Hepatocyte (in vitro differentiated cells): ENCODE data around the gene HTR3D. TPM values are rescaled to one million over a fixed set of nuclear protein-coding genes. Genes with fewer than 3 reads are reported as not detected.

Source experiments
- DNase-seq: peaks from one replicate; pipeline ENCODE4 v3.0.0-alpha.2; 2016; ENCODE audit warnings: low spot score
- H2AFZ ChIP-seq: fragments of 200-600 bp; sonication (generic); 2 replicates; pipeline ENCODE4 v1.6.0; 2016; ENCODE audit warnings: antibody characterized with exemption, mild to moderate bottlenecking
- H3K27ac ChIP-seq: fragments of 200-600 bp; sonication (generic); 2 replicates; pipeline ENCODE4 v1.5.1; 2016; ENCODE audit warnings: mild to moderate bottlenecking
- H3K27me3 ChIP-seq: fragments of 200-600 bp; sonication (generic); 2 replicates; pipeline ENCODE4 v1.6.1; 2016
- H3K36me3 ChIP-seq: fragments of 200-600 bp; sonication (generic); replicated peaks from 2 replicates; pipeline ENCODE4 v1.5.1; 2016; ENCODE audit warnings: low read depth; ENCODE audit not compliant: insufficient read depth
- H3K4me1 ChIP-seq: fragments of 200-600 bp; sonication (generic); 2 replicates; pipeline ENCODE4 v1.5.1; 2016; ENCODE audit warnings: mild to moderate bottlenecking, moderate library complexity; ENCODE audit not compliant: insufficient read depth
- H3K4me2 ChIP-seq: fragments of 200-600 bp; sonication (generic); 2 replicates; pipeline ENCODE4 v1.6.0; 2016
- H3K4me3 ChIP-seq: fragments of 200-600 bp; sonication (generic); 2 replicates; pipeline ENCODE4 v1.5.1; 2016; ENCODE audit warnings: mild to moderate bottlenecking
- H3K79me2 ChIP-seq: fragments of 200-600 bp; sonication (generic); 2 replicates; pipeline ENCODE4 v1.6.0; 2017; ENCODE audit warnings: mild to moderate bottlenecking
- H3K9me2 ChIP-seq: fragments of 200-600 bp; sonication (generic); replicated peaks from 2 replicates; pipeline ENCODE4 v1.6.0; 2017; ENCODE audit warnings: mild to moderate bottlenecking; ENCODE audit not compliant: insufficient read depth
- H3K9me3 ChIP-seq: fragments of 200-600 bp; sonication (generic); 2 replicates; pipeline ENCODE4 v1.5.1; 2016; ENCODE audit warnings: low read depth, mild to moderate bottlenecking
- H4K20me1 ChIP-seq: fragments of 200-600 bp; sonication (generic); 2 replicates; pipeline ENCODE4 v1.6.0; 2016; ENCODE audit warnings: mild to moderate bottlenecking; ENCODE audit not compliant: insufficient read depth, poor library complexity, severe bottlenecking
- CTCF ChIP-seq: fragments of 200-600 bp; sonication (generic); IDR thresholded peaks from 2 replicates; pipeline ENCODE4 v1.5.1; 2016; ENCODE audit warnings: antibody characterized with exemption, mild to moderate bottlenecking; ENCODE audit not compliant: poor library complexity
- EZH2 ChIP-seq: fragments of 200-600 bp; sonication (generic); IDR thresholded peaks from 2 replicates; pipeline ENCODE4 v1.6.1; 2016; ENCODE audit warnings: antibody characterized with exemption, mild to moderate bottlenecking, borderline replicate concordance
- EZH2phosphoT487 ChIP-seq: fragments of 200-600 bp; sonication (generic); IDR thresholded peaks from one replicate; pipeline ENCODE4 v1.6.1; 2018; ENCODE audit warnings: antibody characterized with exemption, mild to moderate bottlenecking, low read depth, moderate library complexity; ENCODE audit not compliant: unreplicated experiment, severe bottlenecking
- WGBS: methylation state at CpG from one replicate; pipeline ENCODE4 v1.1.6; 2016; ENCODE audit warnings: low lambda C conversion rate; ENCODE audit errors: missing lambda C conversion rate; 5-methylcytosine and 5-hydroxymethylcytosine counted together
- polyA plus RNA-seq: library from polyadenylated mRNA; unstranded; fragments of >200 nt; fragmentation: Nextera tagmentation; extraction: Ambion mirVana; gene quantifications from 2 replicates; pipeline ENCODE4 v1.2.1, GENCODE V29; 2016
- total RNA-seq: library from RNA; depleted of rRNA; stranded (reverse); fragments of >200 nt; gene quantifications from 2 replicates; pipeline ENCODE4 v1.2.3, GENCODE V29; 2014

Gene HTR3D
- total and polyA plus RNA-seq, 2 experiments from 2014 or later: not detected

GRCh38 chr3:184059424-184059823 is 27.9 kb downstream of the HTR3D start:
- Histone ChIP-seq H3K9me2 (no peaks in the 10 kb centered on the region), H3K27me3 (no peaks in the 10 kb centered on the region), H3K27ac (no peak overlapping the region), H4K20me1 (no peaks in the 10 kb centered on the region), H3K4me2 (no peak overlapping the region), H2AFZ (no peak overlapping the region), H3K4me1 (no peaks in the 10 kb centered on the region), H3K79me2 (no peaks in the 10 kb centered on the region), H3K9me3 (no peaks in the 10 kb centered on the region), H3K4me3 (no peak overlapping the region), H3K36me3 (no peaks in the 10 kb centered on the region)
- DNase-seq: no peak
- no peak for TF ChIP-seq CTCF
- TF ChIP-seq EZH2phosphoT487: no peak
- TF ChIP-seq EZH2: no peak
- WGBS: 75% methylated on average over 7 of the region's 7 CpGs

- no peak overlapping the region for H3K4me3 ChIP-seq
- H3K79me2 ChIP-seq: no peaks in the 10 kb centered on the region
- no peaks in the 10 kb centered on the region for H3K9me3 ChIP-seq
- no peaks in the 10 kb centered on the region for H3K27me3 ChIP-seq
- H3K4me1 ChIP-seq: no peaks in the 10 kb centered on the region
- no peak overlapping the region for H3K4me2 ChIP-seq
- H3K27ac ChIP-seq: no peak overlapping the region
- TF ChIP-seq EZH2phosphoT487 (no peak), CTCF (no peak), EZH2 (no peak)
- no peaks in the 10 kb centered on the region for H4K20me1 ChIP-seq
- DNase-seq: no peak
- H3K36me3 ChIP-seq: no peaks in the 10 kb centered on the region
- H3K9me2 ChIP-seq: no peaks in the 10 kb centered on the region
- no peak overlapping the region for H2AFZ ChIP-seq
These were observed 31.1 kb downstream of the HTR3D start for GRCh38 chr3:184062637-184063036.

GRCh38 chr3:184066211-184066610 is 34.7 kb downstream of the HTR3D start:
- H3K4me2 ChIP-seq: no peak overlapping the region
- TF ChIP-seq EZH2 (no peak), EZH2phosphoT487 (no peak), CTCF (no peak)
- no peak overlapping the region for H2AFZ ChIP-seq
- no peak for DNase-seq
- H3K4me3 ChIP-seq: no peak overlapping the region
- no peaks in the 10 kb centered on the region for H3K4me1 ChIP-seq
- H3K36me3 ChIP-seq: no peaks in the 10 kb centered on the region
- no peak overlapping the region for H3K27ac ChIP-seq
- H3K9me3 ChIP-seq: no peaks in the 10 kb centered on the region
- no peaks in the 10 kb centered on the region for H4K20me1 ChIP-seq
- 89% methylated on average over 2 of the region's 2 CpGs for WGBS
- H3K79me2 ChIP-seq: no peaks in the 10 kb centered on the region
- no peaks in the 10 kb centered on the region for H3K9me2 ChIP-seq
- no peaks in the 10 kb centered on the region for H3K27me3 ChIP-seq

- Histone ChIP-seq H2AFZ (no peak overlapping the region), H3K79me2 (no peaks in the 10 kb centered on the region), H3K4me3 (no peak overlapping the region), H3K27ac (no peak overlapping the region), H3K4me1 (no peaks in the 10 kb centered on the region), H3K36me3 (no peaks in the 10 kb centered on the region), H4K20me1 (no peaks in the 10 kb centered on the region), H3K9me2 (no peaks in the 10 kb centered on the region), H3K4me2 (no peak overlapping the region), H3K9me3 (no peaks in the 10 kb centered on the region), H3K27me3 (no peaks in the 10 kb centered on the region)
- DNase-seq: no peak
- no peak for TF ChIP-seq EZH2phosphoT487
- no peak for TF ChIP-seq EZH2
- TF ChIP-seq CTCF: no peak
- WGBS: 74% methylated on average over 6 of the region's 6 CpGs
These were observed 36.1 kb downstream of the HTR3D start for GRCh38 chr3:184067573-184068055.
